ENCODE results near the gene HECW1.
"Not testable (repeated sequence)": the region's sequence is repeated elsewhere in the genome, so short reads cannot be mapped to it uniquely, and the experiment has no call there.

The HECW1 gene

DNA sequence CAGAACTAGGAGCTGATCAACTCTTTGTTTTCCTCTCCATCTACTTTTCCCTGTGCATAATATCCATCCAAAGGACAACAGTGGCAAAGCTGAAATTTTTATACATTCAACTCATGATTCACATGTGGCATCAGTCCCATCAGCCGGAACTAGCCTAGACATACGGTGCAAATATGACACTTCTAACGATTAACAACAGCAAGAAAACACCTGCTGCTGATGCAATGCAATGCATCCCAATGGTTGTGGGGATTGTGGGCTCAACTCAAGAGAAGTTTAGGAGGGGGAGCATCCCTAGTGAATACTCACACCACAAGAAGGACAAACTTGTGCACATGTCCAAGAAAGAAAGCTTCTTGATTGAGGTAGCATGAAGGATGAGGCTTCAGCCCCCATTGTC, 449.9 kb downstream of the HECW1 start:
- no peaks in the 10 kb centered on the region for H3K36me3 ChIP-seq (ENCODE audit: insufficient read depth, low read length)
- no peak overlapping the region for H3K4me2 ChIP-seq (ENCODE audit: low read length)
- no peaks in the 10 kb centered on the region for H3K4me1 ChIP-seq (ENCODE audit: control insufficient read depth, insufficient read depth, low read length)
- H3K27me3 ChIP-seq (ENCODE audit: control insufficient read depth, insufficient read depth, low read length) = peaks cover 45% of the 10 kb centered on the region
- no peak overlapping the region for H3K9ac ChIP-seq (ENCODE audit: low read depth, low read length)
- H3K4me3 ChIP-seq (ENCODE audit: low read length) = no peak overlapping the region
- H3K9me3 ChIP-seq (replicated peaks; ENCODE audit: low read length) = no peaks in the 10 kb centered on the region

- Histone ChIP-seq H3K4me3 (ENCODE audit: low read length) (no peak overlapping the region), H3K4me1 (ENCODE audit: control insufficient read depth, insufficient read depth, low read length) (peaks cover 23% of the 10 kb centered on the region), H3K27me3 (ENCODE audit: control insufficient read depth, insufficient read depth, low read length) (peaks cover 20% of the 10 kb centered on the region), H3K9me3 (replicated peaks; ENCODE audit: low read length) (no peaks in the 10 kb centered on the region), H3K36me3 (ENCODE audit: insufficient read depth, low read length) (no peaks in the 10 kb centered on the region), H3K4me2 (ENCODE audit: low read length) (no peak overlapping the region), H3K9ac (ENCODE audit: low read depth, low read length) (no peak overlapping the region)
Observed at GRCh38 chr7:43565786-43566185, 453.3 kb downstream of the HECW1 start.

GRCh38 chr7:43568529-43568928, 456.1 kb downstream of the HECW1 start:
- Histone ChIP-seq H3K9me3 (replicated peaks; ENCODE audit: low read length) (no peaks in the 10 kb centered on the region), H3K27me3 (ENCODE audit: control insufficient read depth, insufficient read depth, low read length) (no peaks in the 10 kb centered on the region), H3K9ac (ENCODE audit: low read depth, low read length) (no peak overlapping the region), H3K4me1 (ENCODE audit: control insufficient read depth, insufficient read depth, low read length) (peaks cover 39% of the 10 kb centered on the region), H3K4me2 (ENCODE audit: low read length) (no peak overlapping the region), H3K36me3 (ENCODE audit: insufficient read depth, low read length) (no peaks in the 10 kb centered on the region), H3K4me3 (ENCODE audit: low read length) (no peak overlapping the region)

GRCh38 chr7:43569424-43569823, 457.0 kb downstream of the HECW1 start:
- no peaks in the 10 kb centered on the region for H3K9me3 ChIP-seq (replicated peaks; ENCODE audit: low read length)
- peaks cover 39% of the 10 kb centered on the region for H3K4me1 ChIP-seq (ENCODE audit: control insufficient read depth, insufficient read depth, low read length)
- H3K27me3 ChIP-seq (ENCODE audit: control insufficient read depth, insufficient read depth, low read length) = no peaks in the 10 kb centered on the region
- H3K4me3 ChIP-seq (ENCODE audit: low read length) = no peak overlapping the region
- H3K4me2 ChIP-seq (ENCODE audit: low read length) = no peak overlapping the region
- H3K36me3 ChIP-seq (ENCODE audit: insufficient read depth, low read length) = no peaks in the 10 kb centered on the region
- H3K9ac ChIP-seq (ENCODE audit: low read depth, low read length) = peak overlapping the region; percentile 40

DNA sequence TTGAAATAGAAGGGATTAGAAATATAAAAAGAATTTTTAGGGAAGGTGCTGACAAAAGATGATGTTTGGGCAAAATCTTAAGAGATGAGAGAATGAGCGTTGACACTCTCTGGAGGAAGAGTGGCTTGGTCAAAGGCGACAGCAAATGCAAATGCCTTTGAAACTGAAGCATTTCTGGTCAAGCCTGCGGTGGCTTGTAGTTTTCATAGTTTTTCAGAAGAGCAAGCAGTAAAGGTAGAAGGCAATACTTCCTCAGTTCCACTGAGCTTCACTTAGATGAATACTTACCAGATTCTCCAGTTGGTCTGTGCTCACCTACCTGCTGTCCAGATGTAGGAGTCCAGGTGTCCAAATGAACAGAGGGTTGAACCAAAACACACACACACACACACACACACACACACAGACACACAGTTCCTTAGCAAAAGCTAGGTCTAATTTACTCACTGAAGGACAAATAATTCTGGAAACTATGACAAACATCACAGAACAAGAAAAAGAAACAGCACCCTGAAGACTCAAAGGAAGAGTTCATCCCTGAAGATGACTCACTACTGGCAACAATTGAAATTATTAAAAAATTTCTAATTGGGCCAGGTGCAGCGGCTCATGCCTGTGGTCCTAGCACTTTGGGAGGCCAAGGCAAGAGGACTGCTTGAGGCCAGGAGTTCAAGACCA, 458.4 kb downstream of the HECW1 start:
- H3K27me3 ChIP-seq (ENCODE audit: control insufficient read depth, insufficient read depth, low read length) = no peaks in the 10 kb centered on the region
- H3K4me3 ChIP-seq (ENCODE audit: low read length) = no peak overlapping the region
- peaks cover 39% of the 10 kb centered on the region for H3K4me1 ChIP-seq (ENCODE audit: control insufficient read depth, insufficient read depth, low read length)
- H3K36me3 ChIP-seq (ENCODE audit: insufficient read depth, low read length) = no peaks in the 10 kb centered on the region
- H3K9ac ChIP-seq (ENCODE audit: low read depth, low read length) = no peak overlapping the region
- H3K4me2 ChIP-seq (ENCODE audit: low read length) = no peak overlapping the region
- H3K9me3 ChIP-seq (replicated peaks; ENCODE audit: low read length) = no peaks in the 10 kb centered on the region

DNA sequence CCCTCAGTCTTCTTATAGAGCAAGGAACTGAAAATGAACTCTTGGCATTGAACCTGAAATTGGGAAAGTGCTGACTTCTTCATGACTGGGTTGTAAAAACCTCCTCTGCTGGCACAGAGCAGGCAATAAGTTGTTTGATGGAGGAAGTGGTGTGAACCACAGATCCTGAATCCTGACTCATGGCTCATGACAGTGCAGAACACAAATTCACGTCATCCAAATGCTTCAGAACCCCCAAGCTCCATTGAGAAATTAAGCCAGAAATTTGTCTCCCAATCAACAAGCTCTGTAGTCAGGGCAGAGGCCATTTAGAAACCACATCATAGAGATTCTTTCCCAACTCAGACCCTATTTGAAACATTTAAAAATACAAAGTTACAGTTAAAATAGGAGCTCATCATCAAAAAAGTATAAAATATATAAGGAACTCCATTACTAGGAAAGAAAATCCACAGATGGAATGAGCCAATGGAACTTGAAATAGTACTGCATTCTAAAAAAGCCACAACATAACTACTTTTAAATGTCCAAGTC, 460.1 kb downstream of the HECW1 start:
- Histone ChIP-seq H3K9me3 (replicated peaks; ENCODE audit: low read length) (no peaks in the 10 kb centered on the region), H3K4me2 (ENCODE audit: low read length) (peak overlapping the region; percentile 14), H3K4me1 (ENCODE audit: control insufficient read depth, insufficient read depth, low read length) (peaks cover 39% of the 10 kb centered on the region), H3K36me3 (ENCODE audit: insufficient read depth, low read length) (no peaks in the 10 kb centered on the region), H3K9ac (ENCODE audit: low read depth, low read length) (peak overlapping the region; percentile 73), H3K27me3 (ENCODE audit: control insufficient read depth, insufficient read depth, low read length) (no peaks in the 10 kb centered on the region), H3K4me3 (ENCODE audit: low read length) (no peak overlapping the region)

- not testable (repeated sequence) for H3K4me2 ChIP-seq (ENCODE audit: low read length); H3K9me3 ChIP-seq (replicated peaks; ENCODE audit: low read length); H3K36me3 ChIP-seq (ENCODE audit: insufficient read depth, low read length); H3K9ac ChIP-seq (ENCODE audit: low read depth, low read length); H3K4me3 ChIP-seq (ENCODE audit: low read length); H3K27me3 ChIP-seq (ENCODE audit: control insufficient read depth, insufficient read depth, low read length)
- peaks cover 29% of the 10 kb centered on the region for H3K4me1 ChIP-seq (ENCODE audit: control insufficient read depth, insufficient read depth, low read length)
Observed at GRCh38 chr7:43573832-43574231, 461.4 kb downstream of the HECW1 start.

DNA sequence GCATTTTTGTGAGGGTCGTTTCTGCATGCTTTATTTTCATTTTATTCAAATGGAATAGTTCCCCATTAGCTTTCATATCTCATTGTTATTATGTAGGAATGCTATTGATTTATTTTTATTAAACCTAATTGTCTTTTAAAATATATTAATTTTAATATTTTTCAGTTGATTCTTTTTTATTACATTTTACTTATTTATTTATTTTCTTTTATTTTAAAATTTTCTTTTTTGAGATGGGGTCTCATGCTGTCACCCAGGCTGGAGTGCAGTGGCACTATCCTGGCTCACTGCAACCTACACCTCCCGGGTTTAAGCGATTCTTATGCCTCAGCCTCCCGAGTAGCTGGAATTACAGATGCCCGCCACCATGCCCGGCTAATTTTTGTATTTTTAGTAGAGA, 463.1 kb downstream of the HECW1 start:
- Histone ChIP-seq H3K4me3 (ENCODE audit: low read length) (no peak overlapping the region), H3K27me3 (ENCODE audit: control insufficient read depth, insufficient read depth, low read length) (no peaks in the 10 kb centered on the region), H3K9ac (ENCODE audit: low read depth, low read length) (no peak overlapping the region), H3K36me3 (ENCODE audit: insufficient read depth, low read length) (no peaks in the 10 kb centered on the region), H3K4me2 (ENCODE audit: low read length) (no peak overlapping the region), H3K4me1 (ENCODE audit: control insufficient read depth, insufficient read depth, low read length) (peaks cover 16% of the 10 kb centered on the region), H3K9me3 (replicated peaks; ENCODE audit: low read length) (no peaks in the 10 kb centered on the region)

DNA sequence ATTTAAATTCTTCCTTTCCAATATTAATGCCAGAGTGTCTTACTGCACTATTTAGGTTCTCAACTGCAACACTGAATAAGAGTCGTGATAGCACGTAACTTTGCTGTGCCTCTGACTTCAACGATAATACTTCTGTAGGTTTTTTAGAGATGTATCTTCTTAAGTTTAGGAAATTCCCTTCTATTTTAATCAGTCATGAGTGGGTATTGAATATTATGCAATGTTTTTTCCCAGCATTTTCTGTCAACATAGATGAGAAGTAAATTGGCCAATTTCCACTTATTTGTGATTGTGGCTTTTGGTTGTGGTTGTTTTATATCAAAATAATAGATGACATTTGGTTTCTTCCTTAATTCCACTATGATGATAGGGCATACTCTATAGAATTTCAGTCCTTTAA, 463.8 kb downstream of the HECW1 start:
- Histone ChIP-seq H3K9ac (ENCODE audit: low read depth, low read length) (no peak overlapping the region), H3K27me3 (ENCODE audit: control insufficient read depth, insufficient read depth, low read length) (peaks cover 5% of the 10 kb centered on the region), H3K36me3 (ENCODE audit: insufficient read depth, low read length) (no peaks in the 10 kb centered on the region), H3K4me2 (ENCODE audit: low read length) (no peak overlapping the region), H3K9me3 (replicated peaks; ENCODE audit: low read length) (no peaks in the 10 kb centered on the region), H3K4me1 (ENCODE audit: control insufficient read depth, insufficient read depth, low read length) (peaks cover 16% of the 10 kb centered on the region), H3K4me3 (ENCODE audit: low read length) (no peak overlapping the region)

DNA sequence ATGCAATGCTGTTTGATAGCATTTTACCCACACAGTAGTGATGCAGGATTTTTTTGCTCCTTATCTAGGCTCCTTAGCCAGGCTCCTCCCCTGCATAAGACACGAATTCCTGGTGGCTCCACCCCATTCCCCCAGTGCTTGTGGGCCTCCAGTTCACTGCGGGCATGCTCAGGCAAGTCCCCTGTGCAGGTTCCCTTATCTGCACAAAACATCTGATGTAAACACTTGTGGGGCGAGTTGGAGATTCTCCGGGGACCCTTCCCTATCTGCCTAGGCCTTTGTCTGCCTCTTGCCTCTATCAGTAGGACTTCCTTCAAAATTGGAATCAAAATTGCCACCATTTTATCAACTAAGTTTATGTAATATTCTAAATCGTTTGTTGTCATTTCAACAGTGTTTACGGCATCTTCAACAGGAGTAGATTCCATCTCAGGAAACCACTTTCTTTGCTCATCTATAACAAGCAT, 465.1 kb downstream of the HECW1 start:
- H3K9ac ChIP-seq (ENCODE audit: low read depth, low read length) = no peak overlapping the region
- no peaks in the 10 kb centered on the region for H3K36me3 ChIP-seq (ENCODE audit: insufficient read depth, low read length)
- peaks cover 14% of the 10 kb centered on the region for H3K27me3 ChIP-seq (ENCODE audit: control insufficient read depth, insufficient read depth, low read length)
- peaks cover 9% of the 10 kb centered on the region for H3K4me1 ChIP-seq (ENCODE audit: control insufficient read depth, insufficient read depth, low read length)
- no peak overlapping the region for H3K4me2 ChIP-seq (ENCODE audit: low read length)
- H3K9me3 ChIP-seq (replicated peaks; ENCODE audit: low read length) = no peaks in the 10 kb centered on the region
- H3K4me3 ChIP-seq (ENCODE audit: low read length) = no peak overlapping the region

DNA sequence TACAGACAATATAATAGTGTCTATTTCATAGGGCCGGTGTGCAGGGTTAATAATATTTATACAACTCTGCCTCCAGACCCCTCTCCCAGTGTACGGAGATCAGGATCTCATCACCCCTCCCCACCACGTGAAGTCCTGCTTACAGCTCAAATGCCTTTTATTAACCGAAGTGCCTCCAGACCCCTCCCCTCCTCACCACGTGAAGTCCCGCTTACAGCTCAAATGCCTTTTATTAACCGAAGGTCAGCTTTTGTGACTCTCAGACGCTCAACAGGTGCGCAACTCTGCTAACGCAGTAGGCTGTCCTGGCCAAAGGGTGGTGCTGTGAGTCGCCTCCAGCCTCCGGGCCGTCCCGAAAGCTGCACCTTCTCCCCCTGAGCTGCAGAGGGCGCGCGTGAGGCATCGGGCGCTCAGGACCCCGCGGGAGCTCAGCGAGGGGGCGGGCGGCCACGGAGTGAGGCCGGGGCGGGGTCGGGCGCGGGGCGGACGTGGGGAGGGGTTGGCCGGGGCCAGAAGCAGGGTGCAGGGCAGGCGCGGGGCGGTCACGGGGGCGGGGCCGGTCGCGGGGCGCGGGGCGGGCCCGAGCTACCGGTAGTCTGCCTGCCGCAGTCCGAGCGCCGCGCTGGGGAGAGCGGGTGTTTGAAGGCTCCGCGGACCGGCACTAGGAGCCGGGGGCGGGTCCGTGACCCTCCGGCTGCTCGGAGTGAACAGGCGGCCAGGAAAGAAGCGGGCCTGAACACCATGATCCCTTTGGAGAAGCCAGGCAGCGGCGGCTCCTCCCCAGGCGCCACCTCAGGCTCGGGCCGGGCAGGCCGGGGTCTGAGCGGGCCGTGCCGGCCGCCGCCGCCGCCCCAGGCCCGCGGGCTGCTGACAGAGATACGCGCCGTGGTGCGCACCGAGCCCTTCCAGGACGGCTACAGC, 470.3 kb downstream of the HECW1 start, which contains the start of gene STK17A:
Gene STK17A (plus strand): TSS at position 606 of the 921 bp plus-strand sequence. CDS start 136 bp downstream, at position 742.
- Histone ChIP-seq H3K4me2 (ENCODE audit: low read length) (peak within 1 kb of the TSS; percentile 86), H3K27me3 (ENCODE audit: control insufficient read depth, insufficient read depth, low read length) (peaks cover 14% of the 10 kb centered on the region), H3K9ac (ENCODE audit: low read depth, low read length) (peak within 1 kb of the TSS; percentile 96), H3K9me3 (replicated peaks; ENCODE audit: low read length) (no peaks in the 10 kb centered on the region), H3K36me3 (ENCODE audit: insufficient read depth, low read length) (no peaks in the 10 kb centered on the region), H3K4me3 (ENCODE audit: low read length) (peak within 1 kb of the TSS; percentile 91), H3K4me1 (ENCODE audit: control insufficient read depth, insufficient read depth, low read length) (peaks cover 11% of the 10 kb centered on the region)

Data from skeletal muscle satellite cell (primary cell).